HG03066 (cell line): ENCODE results near the gene CD48.

Experiments used
- ATAC-seq: cut with Tn5 transposase; IDR thresholded peaks from one replicate; pipeline ENCODE4 v1.9.1; 2021; ENCODE audit warnings: low read depth; ENCODE audit not compliant: unreplicated experiment

Gene CD48

DNA sequence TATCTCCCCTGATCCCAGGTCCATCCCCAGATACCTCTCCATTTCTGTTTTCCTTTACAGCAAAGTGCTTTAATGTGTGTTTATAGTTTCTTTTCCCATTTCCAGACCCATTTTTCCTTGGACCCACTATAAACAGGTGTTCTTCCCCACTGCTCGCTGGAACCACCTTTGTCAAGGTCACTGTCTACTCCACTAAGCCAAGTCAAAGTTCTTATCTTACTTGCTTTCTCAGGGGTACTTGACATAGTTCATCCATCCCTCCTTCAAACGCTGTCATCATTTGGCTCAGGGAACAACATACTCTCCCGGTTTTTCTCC is 73.1 kb downstream of the CD48 start:
- no peak for ATAC-seq

GRCh38 chr1:160637821-160638539 is 73.6 kb downstream of the CD48 start:
- no peak for ATAC-seq

DNA sequence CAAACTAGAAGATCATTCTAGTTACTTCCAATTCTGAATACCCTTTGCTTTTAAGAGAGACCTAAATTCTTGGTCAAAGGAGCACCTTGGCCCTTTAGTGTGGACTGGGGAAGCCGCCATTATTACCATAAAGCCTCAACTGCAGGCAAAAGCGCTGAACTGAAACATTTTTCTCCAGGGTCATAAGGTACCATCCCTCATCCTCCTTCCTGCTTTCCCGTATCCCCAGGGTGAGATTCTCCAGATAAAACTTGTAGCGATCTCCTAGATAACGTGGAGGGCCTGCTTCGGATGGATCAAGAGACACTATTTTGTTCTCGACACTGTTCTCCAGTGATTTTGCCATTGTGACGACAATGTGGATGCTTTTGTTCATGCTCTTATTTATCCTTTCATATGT is 74.6 kb downstream of the CD48 start:
- ATAC-seq = no peak

- ATAC-seq = no peak
Measured at GRCh38 chr1:160636547-160636946, 75.1 kb downstream of the CD48 start.

GRCh38 chr1:160636076-160636475 is 75.5 kb downstream of the CD48 start:
- ATAC-seq = no peak

DNA sequence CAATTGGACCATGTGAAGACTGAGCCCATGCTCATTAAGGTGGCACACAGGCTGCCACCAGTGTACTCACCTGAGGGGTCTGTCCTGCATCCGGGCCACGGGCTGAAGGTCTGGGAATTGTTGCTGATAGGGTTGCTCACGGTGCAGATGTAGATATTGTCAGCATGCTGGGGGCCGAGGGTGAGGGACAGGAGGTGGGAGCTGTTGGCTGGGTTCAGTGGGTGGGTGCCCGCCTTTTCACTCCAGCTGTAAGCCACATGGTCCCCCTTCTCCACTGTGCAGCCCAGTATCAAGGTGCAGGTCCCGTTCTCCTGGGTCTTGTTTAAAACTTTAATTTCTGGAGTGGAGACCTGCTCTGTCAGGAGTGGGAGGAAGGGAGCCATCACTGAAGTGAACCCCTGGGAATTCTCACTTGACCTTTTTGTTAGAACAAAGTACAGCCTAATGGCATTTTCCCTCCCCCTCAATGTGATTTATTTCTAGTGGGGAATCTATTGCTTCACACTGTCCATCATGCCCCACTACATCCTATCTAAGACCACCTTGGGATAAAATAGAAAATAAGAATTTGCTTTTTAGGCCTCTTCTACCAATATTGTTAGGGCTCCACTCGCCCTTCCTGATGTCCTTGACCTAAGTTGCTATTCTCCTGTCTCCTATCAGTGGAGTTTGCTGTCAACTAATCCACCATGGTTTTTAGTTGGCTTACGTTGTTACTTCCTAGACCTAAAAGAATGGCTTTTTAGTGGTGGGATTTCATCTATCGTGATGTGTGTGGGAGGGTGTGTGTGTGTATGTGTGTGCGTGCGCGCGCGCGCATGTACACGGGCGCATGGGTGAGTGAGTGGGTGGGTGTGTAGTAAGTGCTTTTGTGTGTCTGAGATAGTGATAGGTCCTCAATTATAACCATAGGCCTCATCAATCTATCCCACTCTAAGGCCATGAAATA is 76.8 kb downstream of the CD48 start:
- no peak for ATAC-seq

DNA sequence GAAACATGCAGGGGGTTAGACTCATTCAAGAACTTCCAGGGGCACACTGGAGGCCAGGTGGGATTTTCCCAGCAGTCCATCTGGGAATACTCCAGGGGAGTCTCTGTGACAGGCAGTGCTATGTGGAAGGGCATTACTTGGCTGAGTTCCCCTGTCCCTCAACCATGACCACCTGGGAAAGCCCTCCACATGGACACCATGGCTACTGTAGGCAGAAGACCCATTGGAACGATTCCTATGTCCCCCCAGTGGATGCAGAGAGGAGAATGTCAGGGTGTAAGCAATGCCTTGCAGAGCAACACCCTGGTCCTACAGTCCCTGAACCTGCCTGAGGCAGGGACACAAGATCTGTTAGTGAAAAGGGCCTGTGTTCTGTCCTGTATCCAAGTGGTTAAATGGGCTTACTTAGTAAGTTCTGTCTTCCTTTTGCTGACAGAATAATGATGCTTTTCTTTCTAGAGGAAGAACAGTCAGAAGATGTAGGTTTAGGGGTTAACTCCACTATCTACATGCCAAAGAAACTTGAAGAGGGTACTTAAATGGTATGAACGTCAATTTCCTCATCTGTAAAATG is 78.2 kb downstream of the CD48 start:
- no peak for ATAC-seq

DNA sequence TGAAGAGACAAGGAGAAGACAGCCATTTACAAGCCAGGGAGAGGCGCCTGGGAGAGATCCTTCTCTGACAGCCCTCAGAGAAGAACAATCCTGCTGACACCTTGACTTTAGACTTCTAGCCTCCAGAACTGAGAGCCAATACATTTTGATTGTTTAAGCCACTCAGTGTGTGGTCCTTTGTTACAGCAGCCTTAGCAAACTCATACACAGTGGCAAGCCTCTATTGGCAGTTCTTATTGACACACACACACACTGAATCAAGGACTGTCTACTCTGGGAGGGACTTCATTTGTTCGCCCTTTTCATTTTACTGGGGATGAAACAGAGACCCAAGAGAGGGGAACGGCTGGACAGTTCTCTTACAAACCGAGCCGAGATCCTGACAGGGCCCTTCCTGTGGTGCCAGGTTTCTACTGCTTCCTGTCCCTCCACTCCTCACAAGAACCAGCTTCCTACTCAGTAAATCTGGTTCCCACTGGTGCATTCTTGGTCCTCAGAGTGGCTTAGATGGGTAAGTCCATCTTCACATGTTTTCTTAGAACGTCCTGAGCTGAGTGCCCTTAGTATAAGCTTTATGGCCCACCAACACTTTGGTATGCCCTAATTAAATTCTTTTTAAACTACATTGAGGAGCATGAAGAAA is 79.5 kb downstream of the CD48 start:
- ATAC-seq = no peak

DNA sequence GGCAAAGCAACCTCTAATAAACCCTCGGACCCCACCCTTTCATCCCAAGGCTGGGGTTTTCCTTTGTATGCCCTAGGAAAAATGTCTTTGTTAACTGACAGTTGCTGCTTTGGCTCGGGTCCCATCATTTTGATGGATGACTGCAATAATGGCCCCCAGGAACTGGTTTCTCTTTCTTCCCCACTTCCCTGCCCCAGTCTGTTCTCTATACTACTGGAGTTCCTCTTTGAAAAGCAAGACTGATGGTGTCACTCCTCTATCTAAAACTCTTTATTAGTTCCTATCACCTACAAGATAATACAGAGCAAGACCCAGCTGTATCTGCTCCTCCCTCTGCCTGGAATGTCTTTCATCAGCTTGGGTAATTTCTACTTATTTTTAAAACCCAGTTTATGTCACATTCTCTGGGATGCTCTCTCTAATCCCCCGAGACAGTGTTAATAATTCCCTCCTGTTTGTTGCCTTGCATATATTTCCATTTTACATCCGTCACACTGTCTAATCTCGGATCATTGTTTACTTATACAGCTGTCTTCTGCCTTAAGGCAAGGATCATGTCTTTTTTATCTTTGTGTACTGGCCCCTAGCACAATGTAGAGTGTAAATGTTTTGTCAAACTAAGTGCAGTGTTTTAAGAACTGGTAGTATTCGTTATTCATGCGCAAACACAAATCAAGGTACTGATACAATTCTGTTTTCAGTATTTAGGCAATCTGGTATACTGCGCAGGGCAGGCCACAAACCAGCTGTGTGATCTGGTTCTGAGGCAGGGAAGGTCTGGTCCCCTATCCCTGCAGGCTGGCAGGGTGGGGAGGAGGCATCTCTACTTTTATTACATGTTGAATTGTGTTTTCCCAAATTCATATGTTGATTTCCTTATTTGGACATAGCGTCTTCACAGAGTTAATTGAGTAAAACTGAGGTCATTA is 80.8 kb downstream of the CD48 start:
- ATAC-seq = no peak

DNA sequence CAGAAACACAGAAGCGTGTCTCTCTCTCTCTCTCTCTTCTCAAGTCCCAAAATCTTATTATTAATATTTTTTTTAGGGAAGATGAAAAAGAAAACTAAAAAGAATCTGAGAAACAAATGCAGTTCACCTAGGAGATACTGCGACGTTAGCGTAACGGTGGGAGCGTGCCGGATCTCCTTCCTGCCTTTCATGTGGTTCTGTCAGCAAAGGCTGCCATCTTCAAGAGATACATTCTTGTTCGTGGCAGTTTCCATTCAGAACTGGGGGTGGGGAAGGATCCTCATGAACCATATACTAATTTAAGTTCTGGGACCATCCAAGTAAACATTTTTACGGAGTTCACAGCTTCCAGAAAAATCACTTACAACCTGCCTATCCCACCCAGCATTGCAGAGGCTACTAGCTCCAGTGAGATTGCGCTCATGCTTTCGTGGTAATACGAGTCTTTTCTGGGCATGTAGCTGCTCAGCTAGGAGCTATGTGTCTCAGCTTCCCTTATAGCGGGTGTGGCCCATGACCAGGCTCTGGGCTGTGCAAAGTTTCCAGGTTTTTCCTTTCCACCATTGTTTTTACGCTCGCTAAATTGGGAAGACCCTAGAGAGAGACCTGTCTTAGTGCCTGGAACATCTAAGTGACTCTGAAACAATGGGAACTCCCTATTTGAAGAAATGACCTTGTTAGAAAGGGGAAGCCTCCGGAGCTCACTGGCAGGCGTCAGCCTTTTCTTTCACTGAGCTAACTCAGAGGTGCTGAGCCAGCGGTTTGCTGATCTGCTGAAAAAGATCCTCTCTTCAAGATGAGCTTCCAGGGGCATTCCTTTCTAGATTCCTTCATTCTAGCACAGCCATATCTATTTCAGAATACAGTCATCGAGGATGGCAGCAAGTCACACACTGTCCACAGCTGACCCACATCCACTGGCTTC is 82.1 kb downstream of the CD48 start:
- ATAC-seq = no peak

DNA sequence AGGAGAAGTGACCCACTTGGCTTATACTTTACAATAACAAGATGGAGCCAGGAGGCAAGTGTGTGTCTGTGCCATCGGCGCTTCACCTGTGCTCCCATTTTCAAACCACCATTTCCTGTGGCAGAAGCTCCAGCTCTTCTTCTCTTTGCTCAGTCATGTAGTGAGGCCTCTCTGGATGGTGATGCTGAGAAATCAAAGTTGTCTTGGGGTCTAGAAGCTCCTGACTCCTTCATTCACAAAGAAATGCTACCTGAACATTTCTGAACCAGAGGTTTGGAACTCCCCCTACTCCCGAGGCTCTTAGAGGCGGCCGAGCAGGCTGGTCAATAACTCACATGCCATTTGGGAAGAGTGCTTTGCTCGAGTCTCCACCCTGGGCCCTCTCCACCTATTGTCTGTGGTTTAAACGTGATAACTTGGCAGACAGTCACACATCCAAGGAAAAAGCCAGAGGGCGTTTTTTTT is 82.8 kb downstream of the CD48 start:
- ATAC-seq = no peak
